Amygdala (tissue), 56 donors: ENCODE data around the gene IL11RA.
A peak's percentile ranks its signal among the peaks of the same experiment; 100 is the strongest.

ENCODE experiments used
- DNase-seq, 56 donors: peaks; one replicate each; lab custom pipeline; 2025; lab: John Stamatoyannopoulos, UW

The IL11RA gene

GRCh38 chr9:34651876-34652601 lies at the start of gene IL11RA:
Gene IL11RA, plus strand, starts transcription at chr9:34652185. Its CDS starts 3,033 bp downstream, at chr9:34655218.
- peak in 53 of 56 donors; percentile 14 to 88 (median 71) for DNase-seq

- peak in 55 of 56 donors; percentile 22 to 95 (median 64) for DNase-seq
Measured at GRCh38 chr9:34603610-34604231, 48.3 kb upstream of the IL11RA start.

DNA sequence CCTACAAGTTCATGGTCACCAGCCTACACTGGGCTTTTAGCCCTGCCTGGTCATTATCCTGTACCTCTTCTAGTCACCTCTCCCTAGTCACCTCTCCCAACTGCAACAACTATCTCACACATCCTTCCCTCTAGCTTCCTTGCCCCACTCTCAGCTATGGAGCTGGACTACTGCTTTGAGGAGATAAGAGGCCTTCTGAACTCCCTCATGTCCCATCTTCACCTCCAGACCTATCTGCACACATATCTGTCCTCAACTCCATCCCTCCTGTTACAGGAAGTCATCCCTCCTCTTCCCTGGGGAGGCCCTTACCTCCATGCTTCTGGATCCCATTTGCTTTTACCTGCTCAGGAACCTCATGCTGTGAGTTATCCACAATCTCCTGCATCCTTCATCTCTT lies 45.8 kb upstream of the IL11RA start:
- DNase-seq: no peak

GRCh38 chr9:34606905-34607304 lies 45.1 kb upstream of the IL11RA start:
- DNase-seq: no peak

GRCh38 chr9:34607331-34607730 lies 44.7 kb upstream of the IL11RA start:
- no peak for DNase-seq

DNA sequence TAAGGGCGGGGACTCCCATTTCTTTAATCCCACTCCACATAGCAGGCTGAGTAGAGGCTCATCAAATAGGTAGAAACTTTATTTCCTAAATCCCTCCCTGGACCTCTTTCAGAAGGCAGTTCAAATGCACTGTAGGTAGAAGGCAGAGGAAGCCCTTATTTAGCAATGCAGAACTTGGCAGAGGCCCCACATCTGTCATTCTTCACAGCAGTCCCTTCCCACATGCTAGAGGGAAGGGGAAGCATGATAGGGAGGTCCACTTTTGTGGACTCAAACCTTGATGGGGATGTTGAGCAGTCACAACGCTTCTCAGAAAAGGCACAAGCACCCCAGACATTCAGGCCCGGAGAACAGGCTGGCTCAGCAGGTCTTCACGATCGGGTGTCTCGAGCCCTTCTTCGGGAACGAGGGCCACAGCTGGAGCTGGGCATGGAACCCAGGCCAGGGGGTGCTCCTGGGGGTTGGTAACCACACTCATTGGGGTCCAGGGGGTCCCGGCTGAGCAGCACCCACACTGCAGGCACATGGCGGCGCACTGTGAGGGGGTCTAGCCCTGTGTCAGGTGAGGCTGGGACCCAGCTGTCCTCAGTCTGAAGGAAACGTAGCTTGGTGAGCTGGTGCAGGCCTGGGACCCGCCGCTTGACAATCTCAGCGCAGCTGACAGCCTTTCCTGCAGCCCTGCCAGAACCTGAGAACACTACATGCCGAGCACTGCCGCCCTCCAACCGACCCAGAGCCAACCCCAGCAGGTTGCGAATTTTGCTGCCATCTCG lies 41.4 kb upstream of the IL11RA start:
- DNase-seq: no peak

DNA sequence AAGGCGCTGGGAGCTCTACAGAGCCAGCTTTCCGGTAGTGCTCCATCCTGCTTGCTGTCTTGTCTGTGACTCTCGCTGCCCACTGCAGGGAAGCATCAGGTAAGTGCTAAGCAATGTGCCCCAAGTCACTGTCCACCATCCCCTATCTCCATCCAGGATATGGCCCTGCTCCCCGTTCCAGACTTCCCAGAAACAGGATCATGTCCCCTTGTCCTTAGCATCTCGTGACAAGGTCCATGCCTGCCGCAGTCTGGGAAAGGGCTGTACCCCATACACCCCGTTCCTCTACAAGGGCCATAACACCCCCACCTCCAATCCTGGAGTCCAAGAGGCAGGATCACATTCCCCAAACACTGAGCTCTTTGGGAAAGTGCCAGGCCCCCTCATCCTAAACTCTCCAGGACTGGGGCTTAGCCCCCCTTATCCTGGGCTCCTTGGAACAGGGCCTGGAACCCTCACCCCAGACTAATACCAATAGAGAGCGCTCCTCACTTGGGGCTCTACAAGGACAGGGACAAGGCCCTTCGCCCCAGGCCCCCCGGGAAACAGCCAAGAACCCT lies 40.7 kb upstream of the IL11RA start:
- peak in 4 of 56 donors; percentile 27 to 69 (median 30) for DNase-seq

GRCh38 chr9:34611811-34612787 lies 39.9 kb upstream of the IL11RA start, which contains the start of gene RPP25L:
Gene RPP25L, minus strand, starts transcription at chr9:34612097. Its CDS starts 801 bp downstream, at chr9:34611296.
- DNase-seq: peak in 53 of 56 donors; percentile 20 to 88 (median 67)

DNA sequence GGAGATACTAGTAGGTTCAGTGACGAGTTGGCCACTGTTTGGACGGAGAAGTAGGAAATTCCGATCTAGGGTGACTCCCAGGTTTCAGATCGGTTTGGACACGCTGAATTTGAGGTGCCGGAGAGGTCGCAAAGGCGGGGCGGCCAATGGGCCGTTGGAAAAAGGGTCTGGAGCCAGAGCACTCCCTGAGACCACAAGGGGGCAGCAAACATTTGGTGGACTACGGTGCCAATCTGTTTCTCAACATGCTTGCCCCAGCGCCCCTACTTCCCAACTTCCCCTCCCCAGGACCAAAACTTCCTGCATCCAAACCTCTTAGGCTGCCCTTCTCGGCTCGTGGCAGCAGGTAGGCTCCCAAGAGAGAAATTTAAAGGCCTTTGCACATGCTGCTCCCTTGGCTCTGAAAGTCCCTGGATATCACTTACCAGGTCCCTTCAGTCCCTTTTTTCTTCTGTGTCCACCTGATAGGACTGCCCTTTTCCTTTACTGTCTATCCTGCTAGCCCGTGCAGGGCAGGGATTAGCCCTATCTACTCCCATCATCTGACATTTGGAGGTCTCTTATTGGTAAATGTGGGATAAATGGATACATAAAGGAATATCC lies 39.1 kb upstream of the IL11RA start:
- peak in 51 of 56 donors; percentile 20 to 85 (median 50) for DNase-seq

- no peak for DNase-seq
Measured at GRCh38 chr9:34615132-34615531, 36.9 kb upstream of the IL11RA start.

- peak; percentile 52 to 98 (median 89) for DNase-seq
Measured at GRCh38 chr9:34620061-34620994, 31.7 kb upstream of the IL11RA start, which contains the start of gene DCTN3. Gene DCTN3, minus strand, starts transcription at chr9:34620495. Its CDS starts 31 bp downstream, at chr9:34620464.

DNA sequence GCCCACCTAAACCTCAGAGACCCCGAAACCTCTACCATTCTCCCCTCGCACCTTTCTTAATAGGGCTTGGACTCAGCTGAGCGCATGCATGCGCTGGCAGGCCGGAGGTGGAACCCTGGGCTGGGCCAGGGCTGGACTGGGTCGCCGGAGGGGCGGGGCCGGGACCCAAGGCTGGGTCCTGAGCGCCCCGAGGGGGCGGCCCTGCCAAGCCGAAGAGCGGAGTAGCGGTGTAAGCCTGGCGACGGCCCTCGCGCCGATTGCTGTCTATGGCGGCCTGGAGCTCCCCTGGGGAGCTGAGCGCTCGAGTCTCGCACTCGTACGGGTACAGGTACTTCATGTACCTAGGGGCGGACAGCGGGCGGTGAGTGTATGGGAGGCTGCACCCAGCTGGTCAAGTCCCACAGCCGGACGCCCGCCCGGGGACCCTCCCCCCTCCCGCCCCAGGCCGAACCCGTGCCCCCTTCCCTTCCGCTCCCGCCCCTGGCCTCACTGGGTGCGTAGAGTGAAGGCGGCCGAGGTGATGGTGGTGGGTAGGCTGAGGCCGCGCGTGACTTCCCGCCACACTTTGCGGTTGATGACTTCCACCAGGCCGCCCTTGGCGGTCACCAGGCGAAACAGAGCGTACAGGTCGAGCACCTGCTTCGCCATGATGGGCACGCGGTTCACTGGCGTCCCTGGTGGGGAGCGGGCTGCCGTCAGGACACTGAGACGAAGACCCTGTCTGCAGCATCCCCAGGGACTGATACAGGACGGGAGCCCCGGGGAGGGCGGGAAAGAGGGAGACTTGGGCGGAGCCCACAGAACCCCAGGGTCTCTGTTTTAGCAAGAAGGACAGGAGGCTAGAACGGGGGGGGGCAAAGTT lies 28.4 kb upstream of the IL11RA start:
- no peak for DNase-seq

DNA sequence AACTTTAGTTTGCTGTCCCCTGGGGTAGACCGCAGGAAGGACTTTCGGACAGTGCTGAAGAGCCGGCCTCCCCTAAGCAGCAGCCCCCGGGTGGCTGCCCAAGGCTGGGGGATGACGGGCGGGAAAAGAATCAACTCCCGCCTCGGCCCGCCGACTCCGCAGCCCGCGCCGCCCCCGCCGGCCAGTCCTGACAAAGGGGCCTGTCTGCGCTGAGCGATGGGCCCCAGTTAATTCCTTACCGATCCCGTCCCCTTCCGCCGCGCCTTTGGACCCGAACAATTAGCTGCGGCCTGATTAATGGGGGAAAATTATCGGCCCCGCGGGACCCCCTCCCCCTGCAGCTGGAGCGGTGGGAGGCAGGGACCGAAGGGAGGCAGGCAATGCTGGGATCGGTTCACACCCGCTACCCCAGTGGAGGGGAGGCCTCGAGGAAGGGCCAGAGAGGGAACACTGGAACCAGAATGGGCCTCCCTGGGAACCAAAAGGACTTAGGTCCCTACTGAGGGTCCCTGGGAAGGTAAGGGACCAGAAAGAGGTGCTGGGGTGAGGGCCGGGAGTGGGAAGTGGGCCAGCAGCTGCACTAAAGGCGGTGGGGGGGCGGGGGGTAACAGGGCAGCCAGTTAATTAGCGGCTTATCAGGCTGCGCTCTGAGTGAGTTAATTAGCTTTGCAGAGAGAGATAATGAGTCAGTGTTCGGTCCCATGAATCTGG lies 27.4 kb upstream of the IL11RA start:
- DNase-seq: no peak

GRCh38 chr9:34625186-34625486 lies 26.8 kb upstream of the IL11RA start:
- DNase-seq: no peak

DNA sequence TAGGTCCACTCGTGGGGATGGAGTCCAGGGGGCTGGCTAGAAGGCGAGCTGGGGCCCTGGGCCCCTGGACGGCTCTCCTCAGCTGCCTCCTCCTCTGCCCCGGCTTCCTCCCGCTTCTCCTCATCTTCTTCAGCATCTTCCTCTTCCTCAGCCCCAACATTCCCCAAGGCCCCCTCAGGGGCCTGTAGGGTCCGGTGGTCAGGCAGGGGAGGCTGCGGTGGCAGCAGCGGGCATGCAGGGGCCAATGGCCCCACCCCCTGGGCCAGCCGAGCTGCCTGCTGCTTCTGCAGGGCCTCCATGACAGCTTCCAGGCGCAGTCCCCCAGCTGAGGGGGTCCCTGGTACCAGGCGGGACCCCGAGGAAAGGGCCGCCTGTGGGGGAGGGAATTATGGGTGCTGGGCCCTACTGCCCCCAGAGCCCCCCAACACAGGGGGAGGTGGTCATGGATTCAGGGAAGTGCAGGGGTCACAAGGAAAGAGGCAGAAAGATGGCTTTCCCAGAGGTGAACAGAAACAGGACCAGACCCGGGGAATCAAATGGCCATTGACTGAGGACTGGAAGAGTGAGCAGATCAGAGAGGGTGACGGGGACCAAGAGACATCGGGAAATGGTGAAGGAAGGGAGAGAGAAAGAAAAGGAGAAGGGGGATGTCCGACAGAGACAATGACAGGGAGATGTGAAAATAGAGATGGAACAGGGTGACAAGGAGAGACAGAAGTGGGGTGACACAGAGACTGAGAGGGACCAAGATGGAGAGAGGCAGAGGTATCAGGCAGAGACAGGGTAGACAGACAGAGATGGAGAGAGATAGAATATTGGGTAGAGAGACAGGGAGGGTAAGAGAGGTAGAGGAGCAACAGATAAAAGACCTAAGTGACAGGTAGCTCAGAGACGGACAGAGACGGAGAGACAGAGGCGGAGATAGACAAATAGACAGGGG lies 24.0 kb upstream of the IL11RA start:
- DNase-seq: no peak
